Activated naive CD4-positive, alpha-beta T cell treated with anti-CD3 and anti-CD28 coated beads for 36 hours (primary cell): Measurements from ENCODE around the gene SCAMP3. TPM values are rescaled to one million over a fixed set of nuclear protein-coding genes. Genes with fewer than 3 reads are reported as not detected.
"Not testable (repeated sequence)": the region's sequence is repeated elsewhere in the genome, so short reads cannot be mapped to it uniquely, and the experiment has no call there.

Source experiments
- CTCF ChIA-PET: fragments of 350-600 bp; sonication (Branson Sonifier 250); formaldehyde crosslinking; loops from one replicate; lab custom pipeline; 2021; ENCODE audit warnings: antibody characterized with exemption; lab: Charles Lee
- DNase-seq: peaks from one replicate; pipeline ENCODE4 v3.0.0-alpha.2; 2020
- H3K27ac Mint-ChIP-seq: one replicate; pipeline ENCODE4 v1.8.0; 2021; ENCODE audit warnings: mild to moderate bottlenecking, mixed read lengths
- H3K27me3 Mint-ChIP-seq: one replicate; pipeline ENCODE4 v1.8.0; 2021; ENCODE audit warnings: low read depth, mixed read lengths
- H3K36me3 Mint-ChIP-seq: one replicate; pipeline ENCODE4 v1.8.0; 2021; ENCODE audit warnings: low read depth, mixed read lengths
- H3K4me1 Mint-ChIP-seq: one replicate; pipeline ENCODE4 v1.8.0; 2021; ENCODE audit warnings: low read depth, mixed read lengths
- H3K4me3 Mint-ChIP-seq: one replicate; pipeline ENCODE4 v1.8.0; 2021; ENCODE audit warnings: mild to moderate bottlenecking, moderate library complexity, mixed read lengths
- H3K9me3 Mint-ChIP-seq: one replicate; pipeline ENCODE4 v1.8.0; 2021; ENCODE audit warnings: mixed read lengths
- intact Hi-C: fragments of 100-400 bp; cut with micrococcal nuclease; formaldehyde crosslinking; loops from one replicate; pipeline ENCODE4 v1.15.1; 2023
- total RNA-seq, 2 experiments: library from RNA; stranded (reverse); gene quantifications; one replicate each; pipeline ENCODE4 v1.2.3, GENCODE V29; 2021

The SCAMP3 gene
- total RNA-seq, 2 experiments from 2014 or later, result 80.3 to 82.9 TPM

DNA sequence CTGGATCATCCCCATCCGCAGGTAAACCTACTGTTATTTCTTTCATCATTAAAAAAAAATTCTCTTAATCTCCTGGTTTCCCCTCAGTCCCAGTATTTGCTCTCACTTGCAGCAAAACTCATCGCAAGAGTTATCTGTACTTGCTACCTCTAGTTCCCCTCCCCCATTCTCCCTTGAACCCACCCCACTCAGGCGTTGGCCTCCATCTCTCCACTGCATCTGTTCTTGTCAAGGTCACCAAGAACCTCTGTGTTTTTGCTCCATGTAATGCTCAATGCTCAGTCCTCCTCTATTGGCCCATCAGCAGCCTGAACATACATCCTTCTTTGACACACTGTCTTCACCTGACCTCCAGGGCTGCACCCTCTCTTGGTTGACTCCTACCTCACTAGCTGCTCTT is 34.5 kb upstream of the SCAMP3 start:
- Mint-ChIP-seq H3K36me3 (no peaks in the 10 kb centered on the region), H3K4me3 (no peak overlapping the region), H3K4me1 (peaks cover 4% of the 10 kb centered on the region), H3K27me3 (peaks cover 24% of the 10 kb centered on the region), H3K27ac (no peak overlapping the region), H3K9me3 (no peaks in the 10 kb centered on the region)
- no peak for DNase-seq
- CTCF ChIA-PET, result interaction anchor here (0.8 to 2.1 kb wide), 2 partner anchors 17 to 46 kb away, joined by 3 to 7 read pairs; no protein-coding TSS in a partner anchor
- intact Hi-C loops, result no loop called here

- CTCF ChIA-PET, result interaction anchor here (0.8 kb wide), 1 partner anchor 17 kb away, joined by 3 read pairs; no protein-coding TSS in a partner anchor
Measured at GRCh38 chr1:155295942-155296267, 33.7 kb upstream of the SCAMP3 start.

GRCh38 chr1:155295183-155295941 is 33.2 kb upstream of the SCAMP3 start:
- DNase-seq, result no peak
- Mint-ChIP-seq H3K9me3 (no peaks in the 10 kb centered on the region), H3K27ac (no peak overlapping the region), H3K27me3 (peaks cover 24% of the 10 kb centered on the region), H3K4me3 (no peak overlapping the region), H3K36me3 (no peaks in the 10 kb centered on the region), H3K4me1 (peaks cover 4% of the 10 kb centered on the region)
- CTCF ChIA-PET, result no interaction called here
- intact Hi-C loops, result no loop called here

More at GRCh38 chr1:155295942-155296267, 33.7 kb upstream of the SCAMP3 start:
- Mint-ChIP-seq H3K27ac (no peak overlapping the region), H3K9me3 (no peaks in the 10 kb centered on the region), H3K27me3 (peaks cover 24% of the 10 kb centered on the region), H3K4me3 (no peak overlapping the region), H3K4me1 (peaks cover 4% of the 10 kb centered on the region), H3K36me3 (no peaks in the 10 kb centered on the region)
- intact Hi-C loops, result no loop called here
- DNase-seq, result no peak

DNA sequence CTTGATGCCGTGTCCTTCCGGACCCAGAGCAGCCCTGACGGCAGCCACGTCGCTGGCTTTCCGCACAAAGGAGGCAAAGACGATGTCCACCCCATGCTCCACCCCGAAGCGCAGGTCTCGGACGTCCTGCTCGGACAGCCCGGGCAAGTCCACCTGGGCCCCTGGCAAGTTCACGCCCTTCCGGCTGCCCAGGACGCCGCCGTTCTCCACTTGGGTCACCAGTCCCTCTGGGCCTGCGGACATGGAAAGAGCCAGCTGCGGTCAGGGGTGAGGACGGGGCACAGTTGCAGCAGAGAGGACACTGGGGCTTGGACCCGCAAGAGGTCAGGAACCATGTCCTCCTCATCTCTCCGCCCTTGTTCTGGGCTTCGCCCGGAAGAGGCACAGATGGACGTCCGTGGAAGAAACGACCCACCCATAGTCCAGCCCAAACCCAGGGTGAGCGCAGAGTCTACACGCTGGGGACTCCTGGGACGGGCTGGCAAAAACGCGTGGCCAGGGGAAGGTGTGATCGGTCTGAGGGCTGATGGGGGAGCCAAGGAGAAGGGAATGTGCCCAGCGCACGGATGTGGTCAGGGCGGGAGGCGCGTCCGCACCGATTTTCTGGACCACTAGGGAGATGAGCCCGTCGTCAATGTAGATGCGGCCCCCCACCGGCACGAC is 32.5 kb upstream of the SCAMP3 start:
- Mint-ChIP-seq H3K9me3 (no peaks in the 10 kb centered on the region), H3K27ac (no peak overlapping the region), H3K36me3 (no peaks in the 10 kb centered on the region), H3K27me3 (peaks cover 24% of the 10 kb centered on the region), H3K4me3 (no peak overlapping the region), H3K4me1 (peaks cover 4% of the 10 kb centered on the region)
- intact Hi-C loops, result no loop called here
- no peak for DNase-seq
- CTCF ChIA-PET, result no interaction called here

GRCh38 chr1:155293086-155293749 is 31.1 kb upstream of the SCAMP3 start:
- Mint-ChIP-seq H3K27ac (no peak overlapping the region), H3K4me3 (no peak overlapping the region), H3K36me3 (no peaks in the 10 kb centered on the region), H3K9me3 (no peaks in the 10 kb centered on the region), H3K4me1 (peaks cover 4% of the 10 kb centered on the region), H3K27me3 (peaks cover 24% of the 10 kb centered on the region)
- no peak for DNase-seq
- intact Hi-C loops, result no loop called here
- CTCF ChIA-PET, result no interaction called here

DNA sequence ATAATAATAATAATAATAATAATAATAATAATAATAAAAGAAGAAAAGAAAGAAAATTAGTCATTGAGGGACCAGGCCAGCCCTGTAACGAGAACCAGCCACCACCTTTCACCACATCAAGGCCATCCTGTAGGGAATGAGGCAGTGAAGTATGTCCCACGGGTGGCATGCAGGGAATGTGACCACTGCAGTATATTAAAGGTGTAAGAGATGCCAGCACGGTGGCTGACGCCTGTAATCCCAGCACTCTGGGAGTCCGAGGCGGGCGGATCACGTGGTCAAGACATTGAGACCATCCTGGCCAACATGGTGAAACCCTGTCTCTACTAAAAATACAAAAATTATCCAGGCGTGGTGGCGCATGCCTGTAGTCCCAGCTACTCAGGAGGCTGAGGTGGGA is 28.8 kb upstream of the SCAMP3 start:
- H3K27me3 Mint-ChIP-seq, result peaks cover 14% of the 10 kb centered on the region
- H3K27ac Mint-ChIP-seq, CTCF ChIA-PET, DNase-seq, H3K4me3 Mint-ChIP-seq, H3K36me3 Mint-ChIP-seq, H3K4me1 Mint-ChIP-seq, intact Hi-C loops, H3K9me3 Mint-ChIP-seq: not testable (repeated sequence)

DNA sequence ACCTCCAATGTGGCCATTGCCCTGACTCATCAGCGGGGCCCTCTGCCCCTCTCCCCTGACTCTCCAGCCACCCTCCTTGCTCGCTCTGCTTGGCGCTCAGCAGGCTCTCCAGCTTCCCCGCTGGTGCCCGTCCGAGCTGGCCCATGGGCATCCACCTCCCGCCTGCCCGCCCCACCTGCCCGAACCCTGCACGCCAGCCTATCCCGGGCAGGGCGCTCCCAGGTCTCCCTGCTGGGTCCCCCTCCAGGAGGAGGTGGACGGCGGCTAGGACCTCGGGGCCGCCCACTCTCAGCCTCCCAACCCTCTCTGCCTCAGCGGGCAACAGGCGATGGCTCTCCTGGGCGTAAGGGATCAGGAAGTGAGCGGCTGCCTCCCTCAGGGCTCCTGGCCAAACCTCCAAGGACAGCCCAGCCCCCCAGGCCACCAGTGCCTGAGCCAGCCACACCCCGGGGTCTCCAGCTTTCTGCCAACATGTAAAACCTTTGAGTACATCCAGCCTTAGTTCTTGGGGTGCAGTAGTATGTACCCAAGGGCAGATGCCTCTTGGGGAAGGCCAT is 25.9 kb upstream of the SCAMP3 start:
- no peak for DNase-seq
- intact Hi-C loops, result no loop called here
- Mint-ChIP-seq H3K36me3 (no peaks in the 10 kb centered on the region), H3K4me3 (no peak overlapping the region), H3K27me3 (no peaks in the 10 kb centered on the region), H3K9me3 (no peaks in the 10 kb centered on the region), H3K4me1 (no peaks in the 10 kb centered on the region), H3K27ac (no peak overlapping the region)
- CTCF ChIA-PET, result interaction anchor here (1.3 kb wide), 1 partner anchor 9 kb away, joined by 3 read pairs; no protein-coding TSS in a partner anchor

DNA sequence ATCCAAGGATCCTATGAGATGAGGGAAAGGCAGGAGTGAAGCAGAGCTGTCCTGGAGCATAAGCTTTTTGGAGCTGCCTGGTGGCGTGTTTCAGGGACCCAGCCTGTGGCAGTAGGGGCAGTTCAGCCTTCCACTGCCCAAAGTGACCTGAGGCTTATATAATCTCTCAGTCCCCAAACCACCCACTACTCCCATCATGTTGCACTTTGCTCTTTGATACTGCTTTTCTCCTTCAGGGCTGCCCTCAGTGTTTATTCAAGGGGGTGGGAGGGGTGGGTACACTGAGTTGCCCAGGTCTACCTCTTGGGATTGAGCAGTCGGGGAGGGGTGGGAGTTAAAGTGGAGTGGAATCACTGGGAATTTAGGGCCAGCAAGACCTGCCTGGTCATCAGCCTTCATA is 24.4 kb upstream of the SCAMP3 start:
- intact Hi-C loops, result no loop called here
- no peak for DNase-seq
- Mint-ChIP-seq H3K27ac (no peak overlapping the region), H3K9me3 (no peaks in the 10 kb centered on the region), H3K4me3 (no peak overlapping the region), H3K36me3 (no peaks in the 10 kb centered on the region), H3K4me1 (no peaks in the 10 kb centered on the region), H3K27me3 (no peaks in the 10 kb centered on the region)
- CTCF ChIA-PET, result interaction anchor here (0.9 kb wide), 1 partner anchor 36 kb away, joined by 3 read pairs; no protein-coding TSS in a partner anchor

DNA sequence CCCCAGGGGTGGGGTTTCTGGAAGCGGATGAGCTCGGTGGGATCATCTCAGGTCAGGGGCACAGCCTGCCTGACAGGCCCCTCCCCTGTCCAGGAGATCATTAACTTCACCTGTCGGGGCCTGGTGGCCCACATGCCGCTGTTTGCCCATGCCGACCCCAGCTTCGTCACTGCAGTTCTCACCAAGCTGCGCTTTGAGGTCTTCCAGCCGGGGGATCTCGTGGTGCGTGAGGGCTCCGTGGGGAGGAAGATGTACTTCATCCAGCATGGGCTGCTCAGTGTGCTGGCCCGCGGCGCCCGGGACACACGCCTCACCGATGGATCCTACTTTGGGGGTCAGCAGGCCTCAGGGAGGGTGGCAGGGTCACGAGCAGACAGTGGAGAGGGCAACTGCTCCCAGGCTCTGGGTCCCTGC is 23.5 kb upstream of the SCAMP3 start:
- Mint-ChIP-seq H3K27me3 (no peaks in the 10 kb centered on the region), H3K4me1 (no peaks in the 10 kb centered on the region), H3K27ac (no peak overlapping the region), H3K36me3 (no peaks in the 10 kb centered on the region), H3K4me3 (no peak overlapping the region), H3K9me3 (no peaks in the 10 kb centered on the region)
- CTCF ChIA-PET, result interaction anchor here (0.5 kb wide), 1 partner anchor 363 kb away, joined by 3 read pairs; no protein-coding TSS in a partner anchor
- no peak for DNase-seq
- intact Hi-C loops, result no loop called here

DNA sequence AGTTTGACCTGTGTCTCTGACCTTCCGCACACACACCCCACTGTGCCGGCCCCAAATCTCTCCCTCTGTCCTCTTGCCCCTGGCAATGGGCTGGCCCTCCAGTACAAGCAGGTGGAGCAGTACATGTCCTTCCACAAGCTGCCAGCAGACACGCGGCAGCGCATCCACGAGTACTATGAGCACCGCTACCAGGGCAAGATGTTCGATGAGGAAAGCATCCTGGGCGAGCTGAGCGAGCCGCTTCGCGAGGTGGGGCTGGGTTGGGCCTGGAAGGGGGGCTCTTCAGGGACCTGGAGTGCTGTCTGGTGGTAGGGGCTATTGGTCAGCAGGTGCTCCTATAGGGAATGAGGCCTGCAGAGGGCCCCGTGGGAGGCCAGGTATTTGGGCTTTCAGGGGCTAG is 22.9 kb upstream of the SCAMP3 start:
- H3K9me3 Mint-ChIP-seq, result no peaks in the 10 kb centered on the region
- no peak overlapping the region for H3K4me3 Mint-ChIP-seq
- no peaks in the 10 kb centered on the region for H3K36me3 Mint-ChIP-seq
- H3K27me3 Mint-ChIP-seq, result no peaks in the 10 kb centered on the region
- DNase-seq, result no peak
- intact Hi-C loops, result no loop called here
- H3K4me1 Mint-ChIP-seq, result no peaks in the 10 kb centered on the region
- H3K27ac Mint-ChIP-seq, result no peak overlapping the region
- CTCF ChIA-PET, result interaction anchor here (0.5 kb wide), 1 partner anchor 364 kb away, joined by 3 read pairs; no protein-coding TSS in a partner anchor

GRCh38 chr1:155284476-155284875 is 22.3 kb upstream of the SCAMP3 start:
- intact Hi-C loops, result no loop called here
- no peak overlapping the region for H3K27ac Mint-ChIP-seq
- no peaks in the 10 kb centered on the region for H3K36me3 Mint-ChIP-seq
- DNase-seq, result no peak
- no peak overlapping the region for H3K4me3 Mint-ChIP-seq
- H3K27me3 Mint-ChIP-seq, result no peaks in the 10 kb centered on the region
- H3K4me1 Mint-ChIP-seq, result no peaks in the 10 kb centered on the region
- no peaks in the 10 kb centered on the region for H3K9me3 Mint-ChIP-seq
- CTCF ChIA-PET, result no interaction called here

DNA sequence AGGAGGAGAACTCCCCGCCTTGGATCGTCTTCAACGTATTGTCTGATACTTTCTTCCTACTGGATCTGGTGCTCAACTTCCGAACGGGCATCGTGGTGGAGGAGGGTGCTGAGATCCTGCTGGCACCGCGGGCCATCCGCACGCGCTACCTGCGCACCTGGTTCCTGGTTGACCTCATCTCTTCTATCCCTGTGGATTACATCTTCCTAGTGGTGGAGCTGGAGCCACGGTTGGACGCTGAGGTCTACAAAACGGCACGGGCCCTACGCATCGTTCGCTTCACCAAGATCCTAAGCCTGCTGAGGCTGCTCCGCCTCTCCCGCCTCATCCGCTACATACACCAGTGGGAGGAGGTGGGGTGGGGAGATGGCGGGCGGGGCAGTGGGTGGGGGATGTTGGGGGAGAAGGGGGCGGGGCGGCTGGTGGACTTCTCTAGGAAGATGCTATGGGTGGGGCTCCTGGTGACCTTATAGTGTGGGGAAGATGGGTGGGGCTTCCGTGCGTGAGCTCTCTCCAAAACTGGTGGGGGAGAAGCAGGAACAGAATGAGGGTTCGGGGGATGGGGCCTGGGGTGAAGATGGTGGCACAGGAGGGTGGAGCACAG is 20.4 kb upstream of the SCAMP3 start:
- H3K27ac Mint-ChIP-seq, result no peak overlapping the region
- H3K4me3 Mint-ChIP-seq, result no peak overlapping the region
- no peaks in the 10 kb centered on the region for H3K27me3 Mint-ChIP-seq
- H3K36me3 Mint-ChIP-seq, result no peaks in the 10 kb centered on the region
- intact Hi-C loops, result no loop called here
- H3K9me3 Mint-ChIP-seq, result no peaks in the 10 kb centered on the region
- peaks cover 3% of the 10 kb centered on the region for H3K4me1 Mint-ChIP-seq
- CTCF ChIA-PET, result no interaction called here
- DNase-seq, result no peak
